ENCODE data around the gene RBM44.

- no peak for TF ChIP-seq CTCF (conservative IDR thresholded peaks at IDR 0.05; ENCODE audit: low read depth, low read length)
- TF ChIP-seq EZH2 (IDR thresholded peaks at IDR 0.05; ENCODE audit: borderline replicate concordance, low read depth, low read length, poor library complexity, severe bottlenecking): no peak
These were observed 7.8 kb downstream of the RBM44 start for GRCh38 chr2:237806334-237806733.
